GM21825 (cell line): ENCODE results near the gene RAB1A.
"Not testable (repeated sequence)": the region's sequence is repeated elsewhere in the genome, so short reads cannot be mapped to it uniquely, and the experiment has no call there.

Source experiments
- ATAC-seq: cut with Tn5 transposase; IDR thresholded peaks from one replicate; pipeline ENCODE4 v1.9.1; 2021; ENCODE audit warnings: mild to moderate bottlenecking, moderate library complexity; ENCODE audit not compliant: unreplicated experiment

The RAB1A gene

GRCh38 chr2:65129826-65130663, at the start of gene RAB1A:
Gene RAB1A (minus strand): TSS chr2:65130106. CDS start chr2:65129915, 191 bp downstream.
- peak; percentile 95 for ATAC-seq

- ATAC-seq, result no peak
These were observed 48.0 kb upstream of the RAB1A start for GRCh38 chr2:65177751-65178442.

GRCh38 chr2:65175894-65176530, 46.1 kb upstream of the RAB1A start:
- ATAC-seq, result no peak

GRCh38 chr2:65174031-65174430, 44.1 kb upstream of the RAB1A start:
- not testable (repeated sequence) for ATAC-seq

- ATAC-seq, result no peak
These were observed 43.3 kb upstream of the RAB1A start for GRCh38 chr2:65172994-65173790.

GRCh38 chr2:65170611-65171477, 40.9 kb upstream of the RAB1A start:
- ATAC-seq, result not testable (repeated sequence)

GRCh38 chr2:65169760-65170136, 39.8 kb upstream of the RAB1A start:
- no peak for ATAC-seq

GRCh38 chr2:65165558-65165957, 35.7 kb upstream of the RAB1A start:
- no peak for ATAC-seq

GRCh38 chr2:65164426-65164891, 34.6 kb upstream of the RAB1A start:
- no peak for ATAC-seq

GRCh38 chr2:65161551-65162100, 31.7 kb upstream of the RAB1A start:
- ATAC-seq, result no peak

- ATAC-seq, result no peak
These were observed 30.0 kb upstream of the RAB1A start for GRCh38 chr2:65159906-65160305.

GRCh38 chr2:65159261-65159660, 29.4 kb upstream of the RAB1A start:
- no peak for ATAC-seq

- no peak for ATAC-seq
These were observed 28.7 kb upstream of the RAB1A start for GRCh38 chr2:65158557-65158956.

- not testable (repeated sequence) for ATAC-seq
These were observed 27.9 kb upstream of the RAB1A start for GRCh38 chr2:65157856-65158255.

- no peak for ATAC-seq
These were observed 26.1 kb upstream of the RAB1A start for GRCh38 chr2:65156041-65156440.

GRCh38 chr2:65153515-65153914, 23.6 kb upstream of the RAB1A start:
- no peak for ATAC-seq

GRCh38 chr2:65146078-65146477, 16.2 kb upstream of the RAB1A start:
- ATAC-seq, result no peak

GRCh38 chr2:65144571-65144970, 14.7 kb upstream of the RAB1A start:
- ATAC-seq, result no peak

- no peak for ATAC-seq
These were observed 12.6 kb upstream of the RAB1A start for GRCh38 chr2:65142515-65142914.
